DMS 273 (cell line): ENCODE data around the gene C12orf75.
"Not testable (repeated sequence)": the region's sequence is repeated elsewhere in the genome, so short reads cannot be mapped to it uniquely, and the experiment has no call there.

ENCODE experiments used
- DNase-seq: peaks from one replicate; lab custom pipeline; 2025; ENCODE audit not compliant: unreplicated experiment; lab: John Stamatoyannopoulos, UW

The C12orf75 gene

DNA sequence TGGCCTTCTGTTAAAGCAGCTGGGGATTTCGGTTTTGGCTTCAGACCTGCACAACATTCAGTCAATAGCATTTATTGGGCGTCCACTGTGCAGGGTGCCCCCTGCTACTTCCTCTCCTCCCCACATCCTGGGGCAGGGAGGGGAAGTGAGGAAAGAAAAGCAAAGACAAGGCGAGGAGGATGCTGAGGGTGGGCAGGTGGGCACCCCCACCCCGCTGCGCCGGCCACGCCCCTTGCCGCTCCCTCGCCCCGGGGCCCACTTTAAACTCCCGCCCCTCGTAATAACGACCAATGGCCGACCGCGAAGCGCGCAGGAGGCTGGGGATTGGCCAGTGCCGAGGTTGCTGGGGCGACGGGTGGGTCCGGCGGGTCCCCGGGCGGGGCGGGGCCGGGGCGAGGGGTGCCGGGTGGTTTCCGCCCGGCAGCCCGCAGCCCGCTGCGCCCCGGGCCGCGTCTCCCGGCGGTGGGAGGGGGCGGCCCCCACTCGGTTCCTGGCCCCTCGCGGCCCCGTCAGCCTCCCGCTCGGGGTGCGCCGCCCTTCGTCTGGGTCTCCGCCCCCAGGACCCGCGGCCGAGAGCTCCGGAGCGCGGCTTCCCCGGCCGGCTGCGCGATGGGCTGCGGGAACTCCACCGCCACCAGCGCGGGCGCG is at the start of gene C12orf75:
TSS of gene C12orf75 (plus strand) at position 409 of the 648 bp plus-strand sequence. CDS start at position 610, 201 bp downstream.
- DNase-seq: peak; percentile 90

- DNase-seq: no peak
Measured at GRCh38 chr12:105280966-105281693, 49.4 kb upstream of the C12orf75 start.

DNA sequence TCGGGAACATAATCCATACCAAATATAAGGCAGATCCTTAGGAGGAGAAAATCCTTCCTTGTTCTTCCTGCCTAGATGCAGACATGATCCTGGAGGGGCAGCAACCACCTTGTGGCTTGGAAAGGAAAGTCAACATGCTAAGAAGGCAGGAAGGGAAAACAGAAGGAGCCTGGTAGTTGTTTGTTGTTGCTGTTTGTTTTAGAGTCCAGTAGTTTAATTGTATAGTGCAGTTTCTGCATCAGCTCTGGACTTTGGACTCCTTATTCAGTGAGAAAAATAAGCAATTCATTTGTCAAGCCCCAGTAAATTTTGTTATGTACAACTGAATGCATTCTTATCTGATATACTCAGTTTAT is 48.8 kb upstream of the C12orf75 start:
- no peak for DNase-seq

GRCh38 chr12:105285378-105285777 is 45.1 kb upstream of the C12orf75 start:
- DNase-seq: no peak

GRCh38 chr12:105287408-105287807 is 43.1 kb upstream of the C12orf75 start:
- DNase-seq: no peak

DNA sequence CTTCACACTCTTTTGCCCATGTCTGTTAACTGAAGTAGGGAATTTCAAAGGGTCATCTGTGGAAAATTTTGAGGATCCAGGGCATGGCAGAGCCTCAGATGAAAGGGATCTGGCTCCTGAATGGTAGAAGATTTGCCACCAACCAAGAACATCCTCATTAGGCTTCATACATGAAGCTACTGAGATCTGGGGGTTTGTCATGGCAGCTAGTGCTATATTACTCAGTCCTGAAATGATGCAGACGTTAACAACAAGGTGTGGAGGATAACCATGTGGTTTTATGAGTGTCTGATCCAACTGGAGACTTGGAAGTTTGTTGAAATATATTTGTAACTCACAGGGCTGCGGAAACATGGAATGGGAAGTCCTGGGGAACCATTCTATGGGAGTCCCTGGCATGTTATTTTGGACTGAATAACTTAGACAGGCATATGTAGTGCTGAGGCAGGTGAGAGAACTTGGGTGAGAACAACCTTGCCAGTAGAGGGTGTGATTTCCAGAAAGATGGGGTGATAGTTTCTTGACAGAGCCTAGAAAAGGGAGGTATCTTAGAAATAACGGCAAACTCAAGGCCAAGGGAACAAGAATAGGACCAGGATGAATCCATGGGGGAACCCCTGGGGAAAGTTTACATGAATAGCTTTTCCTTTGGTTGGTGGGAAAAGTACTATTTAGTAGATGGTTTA is 42.0 kb upstream of the C12orf75 start:
- no peak for DNase-seq

DNA sequence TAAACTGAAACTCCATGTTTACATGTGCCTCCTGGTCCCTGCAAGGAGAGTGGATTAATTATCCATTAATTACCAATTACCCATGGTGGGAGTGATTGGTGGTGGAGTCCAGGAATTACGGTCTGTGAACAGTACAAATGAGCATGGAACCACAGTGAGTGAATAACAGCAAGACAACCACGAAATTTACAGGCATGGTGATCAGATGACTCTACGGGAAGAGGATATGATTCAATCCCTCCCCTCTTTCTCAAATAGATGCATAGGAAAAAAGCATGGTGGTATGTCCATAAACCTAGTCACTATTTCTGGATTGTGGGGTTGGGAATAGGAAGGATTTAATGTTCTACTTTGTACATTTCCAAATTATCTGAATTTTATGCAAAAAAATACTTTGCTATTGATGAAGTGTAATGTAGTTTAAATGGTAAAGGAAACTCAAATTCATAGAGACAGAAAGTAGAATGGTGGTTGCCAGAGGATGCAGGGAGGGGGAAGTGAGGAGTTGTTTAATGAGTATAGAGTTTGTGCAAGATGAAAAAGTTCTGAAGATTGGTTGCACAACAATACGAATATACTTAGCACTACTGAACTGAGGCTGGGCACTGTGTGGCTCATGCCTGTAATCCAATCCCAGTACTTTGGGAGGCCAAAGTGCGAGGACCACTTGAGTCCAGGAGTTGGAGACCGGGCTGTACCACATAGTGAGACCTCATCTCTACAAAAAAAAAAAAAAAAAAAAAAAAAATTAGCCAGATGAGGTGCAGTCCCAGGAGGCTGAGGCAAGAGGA is 41.2 kb upstream of the C12orf75 start:
- no peak for DNase-seq

- DNase-seq: no peak
Measured at GRCh38 chr12:105291531-105291930, 39.0 kb upstream of the C12orf75 start.

DNA sequence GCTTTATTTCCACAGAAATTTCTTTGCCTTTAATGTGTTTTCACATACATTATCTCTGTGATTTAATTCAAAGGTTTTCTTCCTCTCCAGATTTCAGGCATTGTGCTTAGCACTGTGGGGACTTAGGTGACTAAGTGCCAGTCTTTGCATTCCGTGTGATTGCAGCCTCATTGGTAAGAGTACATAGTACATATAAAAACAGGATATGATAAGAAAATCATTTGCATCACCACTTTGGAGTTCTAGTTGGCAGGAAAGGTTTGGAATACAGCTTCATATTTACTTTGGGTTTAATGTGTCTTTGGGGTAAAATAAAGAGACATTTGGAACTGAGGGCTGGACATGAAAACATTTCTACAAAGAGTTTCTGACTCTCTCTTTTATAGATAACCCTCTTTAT is 37.8 kb upstream of the C12orf75 start:
- DNase-seq: no peak

DNA sequence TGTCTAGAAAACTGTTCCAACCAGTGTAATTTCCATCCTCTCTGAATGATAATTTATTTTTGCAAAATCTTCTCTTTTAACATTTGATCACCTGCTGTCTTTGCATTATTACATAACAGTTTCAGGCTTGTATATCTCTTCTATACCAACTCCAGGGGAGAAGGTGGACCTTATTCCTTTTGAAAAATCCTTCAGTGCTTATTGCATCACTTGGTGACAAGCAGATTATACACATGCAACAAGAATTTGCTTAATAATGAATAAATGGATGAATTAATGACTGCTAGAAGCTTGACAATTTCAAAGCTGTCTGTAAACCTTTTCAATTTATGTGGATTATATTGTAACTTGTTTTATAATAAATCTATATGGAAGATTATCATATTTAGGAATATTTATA is 37.3 kb upstream of the C12orf75 start:
- no peak for DNase-seq

- DNase-seq: no peak
Measured at GRCh38 chr12:105294161-105294560, 36.3 kb upstream of the C12orf75 start.

DNA sequence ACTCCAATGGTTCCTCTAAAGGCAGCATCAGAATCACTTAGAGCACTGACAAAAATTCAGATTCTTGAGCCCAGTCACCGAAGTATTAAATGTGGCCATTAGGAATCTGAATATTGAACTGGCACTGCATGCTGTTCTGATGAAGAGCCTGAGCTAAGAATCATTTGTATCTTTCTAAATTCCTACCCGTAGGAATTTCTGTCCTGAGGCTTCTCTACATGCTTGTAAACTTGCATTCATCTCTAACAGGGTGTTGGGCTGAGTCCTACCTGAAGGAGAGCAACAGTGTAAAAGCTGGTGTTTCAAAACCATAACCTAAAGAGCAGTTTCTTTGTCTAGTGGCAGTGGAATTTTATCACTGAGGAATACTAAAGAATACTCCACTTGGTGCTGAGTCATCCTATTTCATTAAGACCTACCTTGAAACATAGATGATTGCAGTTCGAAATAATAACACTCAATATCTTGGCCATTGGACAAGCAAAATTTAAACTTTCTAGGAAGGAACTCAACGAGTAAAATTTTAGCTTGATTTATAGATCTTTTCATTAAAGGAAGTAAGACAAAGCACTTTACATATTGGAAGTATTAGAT is 35.5 kb upstream of the C12orf75 start:
- DNase-seq: no peak

GRCh38 chr12:105296116-105297089 is 34.1 kb upstream of the C12orf75 start:
- no peak for DNase-seq

DNA sequence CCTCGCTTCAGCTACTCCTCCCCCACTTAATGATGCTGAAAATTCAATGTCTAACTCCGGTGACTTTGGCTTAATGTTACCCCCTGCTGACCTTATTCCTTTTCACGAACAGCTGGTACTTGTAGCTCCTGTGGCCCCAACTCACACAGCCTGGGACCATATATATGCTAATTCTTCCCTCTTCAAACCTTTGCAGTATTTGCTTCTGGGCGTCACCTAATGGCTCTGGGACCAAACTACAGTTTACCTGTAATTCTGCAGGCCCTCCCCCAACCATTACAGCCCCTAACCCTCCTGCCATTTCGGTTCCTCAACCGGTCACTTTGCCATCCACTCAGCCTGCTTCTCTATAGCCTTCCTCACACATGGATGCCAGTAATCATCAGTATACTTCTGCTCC is 29.6 kb upstream of the C12orf75 start:
- no peak for DNase-seq

DNA sequence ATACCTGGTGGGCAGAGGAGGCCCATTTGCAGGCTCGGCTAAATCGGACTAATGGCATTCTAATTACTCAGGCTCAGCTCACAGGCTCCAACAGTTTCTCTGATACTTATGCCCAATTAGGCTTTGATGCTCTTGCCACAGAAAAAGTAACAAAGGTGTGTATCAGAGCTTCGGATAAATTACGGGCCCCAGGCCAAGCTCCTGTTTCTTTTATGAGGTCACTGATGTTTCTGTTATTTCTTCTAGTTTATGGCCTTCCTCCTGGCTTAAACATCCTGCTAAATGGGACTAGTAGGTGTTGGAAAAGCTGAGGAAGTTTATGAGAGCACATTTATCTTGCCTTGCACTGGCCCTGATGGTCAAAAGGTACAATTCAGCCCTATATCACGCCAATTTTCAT is 28.8 kb upstream of the C12orf75 start:
- DNase-seq: no peak

DNA sequence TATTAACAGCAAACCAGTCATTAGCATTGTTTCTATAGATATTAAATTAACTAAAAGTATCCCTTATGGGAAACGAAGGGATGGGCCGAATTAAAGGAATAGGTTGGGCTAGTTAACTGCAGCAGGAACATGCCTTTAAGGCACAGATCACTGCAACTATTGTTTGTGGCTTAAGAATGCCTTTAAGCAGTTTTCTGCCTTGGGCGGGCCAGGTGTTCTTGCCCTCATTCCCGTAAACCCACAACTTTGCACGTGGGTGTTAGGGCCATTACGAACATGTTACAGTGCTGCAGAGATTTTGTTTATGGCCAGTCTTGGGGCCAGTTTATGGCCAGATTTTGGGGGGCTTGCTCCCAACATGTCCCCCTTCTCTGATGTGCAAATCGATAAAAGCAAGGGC is 27.5 kb upstream of the C12orf75 start:
- DNase-seq: not testable (repeated sequence)

- DNase-seq: not testable (repeated sequence)
Measured at GRCh38 chr12:105304626-105305025, 25.9 kb upstream of the C12orf75 start.

DNA sequence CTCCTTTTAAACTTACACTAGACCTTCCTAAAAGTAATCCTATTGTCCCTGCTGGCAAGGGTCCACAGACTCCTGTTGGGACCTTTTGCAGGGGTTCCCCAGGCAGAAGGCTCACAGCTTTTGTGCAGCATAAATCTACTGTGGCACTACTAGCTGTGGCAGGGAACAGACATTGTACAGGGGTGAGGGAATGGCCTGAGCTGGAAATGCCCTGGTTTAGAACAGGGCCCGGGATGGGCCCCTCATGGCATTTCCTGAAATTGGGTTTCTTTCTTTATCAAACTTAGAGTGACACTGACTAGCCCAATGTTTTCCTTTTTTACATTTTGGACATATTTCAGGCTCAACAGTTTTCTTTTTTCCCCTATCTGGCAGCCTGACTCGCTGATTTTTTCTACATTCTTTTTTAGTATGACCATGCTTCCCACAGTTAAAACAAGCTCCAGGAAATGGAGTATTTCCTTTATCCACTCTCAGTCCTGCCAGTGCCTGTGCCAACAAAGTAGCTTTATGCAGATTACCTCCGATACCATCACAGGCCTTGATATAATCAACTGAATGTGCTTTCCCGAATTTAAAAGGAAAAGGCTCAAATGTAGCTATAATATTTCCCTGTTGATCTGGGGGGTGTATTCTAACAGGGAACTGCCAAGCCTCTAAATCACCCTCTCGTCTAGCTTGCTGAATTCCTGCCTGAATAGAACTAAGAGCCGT is 22.7 kb upstream of the C12orf75 start:
- DNase-seq: not testable (repeated sequence)

GRCh38 chr12:105308839-105309238 is 21.7 kb upstream of the C12orf75 start:
- DNase-seq: not testable (repeated sequence)
